Activated CD4-positive, CD25-positive, alpha-beta regulatory T cell treated with anti-CD3 and anti-CD28 coated beads, Interleukin-2, amount 50 U/mL, for 16 hours (primary cell): ENCODE measurements around the gene ASH1L.
"Not testable (repeated sequence)": the region's sequence is repeated elsewhere in the genome, so short reads cannot be mapped to it uniquely, and the experiment has no call there.

ENCODE experiments used
- DNase-seq: peaks from one replicate; pipeline ENCODE4 v3.0.0-alpha.2; 2020; ENCODE audit warnings: low read depth, low spot score

The ASH1L gene

GRCh38 chr1:155451199-155451598 lies 111.4 kb downstream of the ASH1L start:
- DNase-seq: no peak

- not testable (repeated sequence) for DNase-seq
Observed at GRCh38 chr1:155442431-155442830, 120.2 kb downstream of the ASH1L start.

DNA sequence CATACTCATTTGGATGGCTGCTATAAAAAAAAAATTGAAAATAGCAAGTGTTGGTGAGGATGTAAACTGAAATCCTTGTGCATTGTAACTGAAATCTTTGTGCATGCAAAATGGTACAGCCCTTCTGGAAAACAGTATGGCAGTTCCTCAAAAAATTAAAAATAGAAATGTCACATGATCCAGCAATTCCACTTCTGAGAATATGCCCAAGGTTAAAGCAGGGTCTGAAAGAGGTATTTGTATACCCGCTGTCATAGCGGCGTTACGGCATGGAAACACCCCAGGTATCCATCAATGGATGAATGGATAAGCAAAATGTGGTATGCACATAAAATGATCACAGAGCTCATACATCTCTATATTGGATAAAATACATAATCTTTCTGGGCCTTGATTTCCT lies 125.2 kb downstream of the ASH1L start:
- no peak for DNase-seq

DNA sequence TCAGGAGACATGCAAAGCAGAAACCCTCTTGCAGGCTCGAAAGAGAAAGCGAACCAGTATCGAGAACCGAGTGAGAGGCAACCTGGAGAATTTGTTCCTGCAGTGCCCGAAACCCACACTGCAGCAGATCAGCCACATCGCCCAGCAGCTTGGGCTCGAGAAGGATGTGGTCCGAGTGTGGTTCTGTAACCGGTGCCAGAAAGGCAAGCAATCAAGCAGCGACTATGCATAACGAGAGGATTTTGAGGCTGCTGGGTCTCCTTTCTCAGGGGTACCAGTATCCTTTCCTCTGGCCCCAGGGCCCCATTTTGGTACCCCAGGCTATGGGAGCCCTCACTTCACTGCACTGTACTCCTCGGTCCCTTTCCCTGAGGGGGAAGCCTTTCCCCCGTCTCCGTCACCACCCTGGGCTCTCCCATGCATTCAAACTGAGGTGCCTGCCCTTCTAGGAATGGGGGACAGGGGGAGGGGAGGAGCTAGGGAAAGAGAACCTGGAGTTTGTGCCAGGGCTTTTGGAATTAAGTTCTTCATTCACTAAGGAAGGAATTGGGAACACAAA lies 128.7 kb downstream of the ASH1L start:
- not testable (repeated sequence) for DNase-seq

- DNase-seq: not testable (repeated sequence)
Observed at GRCh38 chr1:155433128-155433830, 129.3 kb downstream of the ASH1L start.

GRCh38 chr1:155424091-155424490 lies 138.5 kb downstream of the ASH1L start:
- DNase-seq: no peak

DNA sequence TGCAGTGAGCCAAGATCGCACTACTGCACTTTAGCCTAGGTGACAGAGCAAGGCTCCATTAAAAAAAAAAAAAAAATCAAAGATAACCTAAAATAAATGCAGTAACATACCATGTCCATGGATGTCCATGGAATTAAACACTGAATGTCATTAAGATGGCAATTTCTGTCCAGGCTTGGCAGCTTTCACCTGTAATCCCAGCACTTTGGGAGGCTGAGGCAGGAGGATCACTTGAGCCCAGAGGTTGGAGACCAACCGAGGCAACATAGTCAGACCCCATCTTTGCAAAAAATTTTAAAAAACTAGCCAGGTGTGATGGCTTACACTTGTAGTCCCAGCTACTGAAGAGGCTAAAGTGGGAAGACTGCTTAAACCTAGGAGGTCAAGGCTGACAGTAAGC lies 141.8 kb downstream of the ASH1L start:
- no peak for DNase-seq

DNA sequence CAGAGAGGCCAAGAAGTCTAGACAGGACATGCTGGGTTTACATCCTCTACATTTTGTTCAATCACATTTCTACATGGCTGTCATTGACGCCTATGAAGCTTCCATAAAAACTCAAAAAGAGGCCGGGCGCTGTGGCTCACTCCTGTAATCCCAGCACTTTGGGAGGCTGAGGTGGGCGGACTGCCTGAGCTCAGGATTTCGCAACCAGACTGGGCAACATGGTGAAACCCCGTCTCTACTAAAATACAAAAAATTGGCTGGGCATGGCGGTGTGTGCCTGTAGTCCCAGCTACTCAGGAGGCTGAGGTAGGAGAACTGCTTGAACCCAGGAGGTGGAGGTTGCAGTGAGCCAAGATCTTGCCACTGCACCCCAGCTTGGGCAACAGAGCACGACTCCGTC lies 150.8 kb downstream of the ASH1L start:
- not testable (repeated sequence) for DNase-seq

DNA sequence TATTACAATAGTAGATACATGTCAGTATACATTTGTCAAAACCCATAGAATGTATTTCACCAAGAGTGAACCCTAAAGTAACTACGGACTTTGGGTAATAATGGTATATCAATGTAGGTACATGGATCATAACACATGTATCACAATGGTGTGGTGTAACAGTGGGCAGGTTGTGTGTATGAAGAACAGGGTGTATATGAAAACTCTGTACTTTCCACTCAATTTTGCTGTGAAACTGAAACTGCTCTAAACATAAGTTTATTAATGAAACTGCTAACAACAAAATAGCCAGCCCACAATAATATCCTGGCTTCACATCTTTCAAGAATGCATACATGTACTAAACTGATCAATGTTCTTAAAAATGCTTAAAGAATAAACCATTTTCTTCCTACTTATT lies 151.7 kb downstream of the ASH1L start:
- DNase-seq: no peak

- DNase-seq: no peak
Observed at GRCh38 chr1:155396874-155397476, 165.6 kb downstream of the ASH1L start.

- DNase-seq: no peak
Observed at GRCh38 chr1:155392898-155393411, 169.6 kb downstream of the ASH1L start.

DNA sequence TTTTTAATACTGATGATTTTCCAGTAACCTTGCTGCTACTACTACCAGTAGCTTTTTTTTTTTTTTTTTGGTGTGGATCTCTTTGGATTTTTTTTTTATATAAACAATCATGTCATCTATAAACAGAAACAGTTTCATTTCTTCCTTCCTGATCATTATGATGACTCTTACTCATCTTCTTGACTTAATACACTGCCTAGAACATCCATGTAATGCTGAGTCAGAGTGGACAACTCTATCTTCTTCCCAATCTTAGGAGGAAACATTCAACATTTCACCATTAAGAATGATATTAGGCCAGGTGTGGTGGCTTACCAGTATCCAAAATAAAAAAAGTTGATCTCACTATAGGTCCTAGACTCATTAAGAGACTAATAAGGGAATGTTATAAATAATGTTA lies 172.8 kb downstream of the ASH1L start:
- DNase-seq: no peak

GRCh38 chr1:155385836-155386235 lies 176.8 kb downstream of the ASH1L start:
- not testable (repeated sequence) for DNase-seq

DNA sequence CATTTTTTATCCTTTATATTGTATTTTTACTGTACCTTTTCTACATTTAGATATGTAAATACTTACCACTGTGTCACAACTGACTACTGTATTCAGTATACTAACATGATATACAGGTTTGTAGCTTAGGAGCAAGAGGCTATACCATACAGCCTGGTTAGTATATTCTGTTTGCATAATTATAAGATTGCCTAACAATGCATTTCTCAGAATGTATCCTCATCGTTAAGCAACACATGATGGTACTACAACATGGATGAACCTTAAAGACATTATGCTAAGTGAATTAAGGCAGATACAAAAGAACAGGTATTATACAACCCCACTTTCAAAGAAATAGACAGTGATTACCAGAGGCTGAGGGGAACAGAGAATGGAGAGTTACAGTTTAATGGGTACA lies 179.2 kb downstream of the ASH1L start:
- DNase-seq: no peak

GRCh38 chr1:155379631-155380090 lies 182.9 kb downstream of the ASH1L start:
- DNase-seq: no peak

- DNase-seq: no peak
Observed at GRCh38 chr1:155379180-155379579, 183.4 kb downstream of the ASH1L start.

DNA sequence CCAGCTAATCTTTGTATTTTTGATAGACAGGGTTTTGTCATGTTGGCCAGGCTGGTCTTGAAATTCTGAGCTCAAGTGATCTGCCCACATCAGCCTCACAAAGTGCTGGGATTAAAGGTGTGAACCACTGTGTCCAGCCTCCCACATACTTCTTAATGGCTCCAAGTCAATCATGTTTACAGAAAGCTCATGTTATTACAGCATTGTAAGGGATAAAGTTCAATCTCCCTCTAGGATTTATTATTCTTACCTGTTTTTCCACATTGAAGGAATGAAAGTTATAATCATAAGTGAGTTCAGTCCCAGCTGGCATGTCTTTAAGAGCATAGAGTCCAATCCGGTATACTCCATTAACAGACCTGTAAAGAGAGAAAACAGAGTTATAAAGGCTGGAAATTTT lies 202.6 kb downstream of the ASH1L start:
- DNase-seq: no peak

DNA sequence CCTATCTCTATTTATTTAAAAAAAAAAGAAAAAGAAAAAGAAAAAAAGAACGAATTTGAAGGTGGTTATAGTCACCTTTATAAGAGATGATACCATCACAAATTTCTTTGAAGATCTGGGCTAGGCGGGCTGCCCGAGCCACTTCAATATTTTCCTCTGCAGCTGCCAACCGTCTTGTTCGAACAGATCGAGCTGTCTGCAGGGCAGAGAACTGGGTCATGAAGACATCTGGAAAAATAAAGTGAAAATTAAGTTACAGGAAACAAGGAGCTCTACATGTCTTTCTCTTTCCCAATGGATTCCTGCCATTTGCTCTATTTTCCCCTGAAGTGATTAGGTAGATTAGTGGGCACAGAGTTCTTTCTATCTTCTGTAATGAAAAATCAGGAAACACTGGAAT lies 210.0 kb downstream of the ASH1L start:
- DNase-seq: no peak

DNA sequence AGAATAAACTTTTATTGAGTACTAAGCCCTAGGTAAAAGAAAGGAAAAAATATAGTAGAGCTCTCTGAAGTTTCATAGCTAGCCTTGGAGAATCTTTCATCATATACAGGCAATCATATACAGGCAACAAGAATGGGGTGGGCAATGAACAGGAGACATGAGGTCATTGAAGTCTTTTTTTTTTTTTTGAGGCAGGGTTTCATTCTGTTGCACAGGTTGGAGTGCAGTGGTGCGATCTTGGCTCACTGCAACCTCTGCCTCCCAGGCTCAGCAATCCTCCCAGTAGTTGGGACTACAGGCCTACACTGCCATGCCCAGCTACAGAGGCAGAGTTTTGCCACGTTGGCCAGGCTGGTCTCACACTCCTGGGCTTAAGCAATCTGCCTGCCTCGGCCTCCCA lies 219.8 kb downstream of the ASH1L start:
- DNase-seq: no peak

- DNase-seq: no peak
Observed at GRCh38 chr1:155339515-155340097, 223.0 kb downstream of the ASH1L start.

- no peak for DNase-seq
Observed at GRCh38 chr1:155334962-155335361, 227.6 kb downstream of the ASH1L start.

DNA sequence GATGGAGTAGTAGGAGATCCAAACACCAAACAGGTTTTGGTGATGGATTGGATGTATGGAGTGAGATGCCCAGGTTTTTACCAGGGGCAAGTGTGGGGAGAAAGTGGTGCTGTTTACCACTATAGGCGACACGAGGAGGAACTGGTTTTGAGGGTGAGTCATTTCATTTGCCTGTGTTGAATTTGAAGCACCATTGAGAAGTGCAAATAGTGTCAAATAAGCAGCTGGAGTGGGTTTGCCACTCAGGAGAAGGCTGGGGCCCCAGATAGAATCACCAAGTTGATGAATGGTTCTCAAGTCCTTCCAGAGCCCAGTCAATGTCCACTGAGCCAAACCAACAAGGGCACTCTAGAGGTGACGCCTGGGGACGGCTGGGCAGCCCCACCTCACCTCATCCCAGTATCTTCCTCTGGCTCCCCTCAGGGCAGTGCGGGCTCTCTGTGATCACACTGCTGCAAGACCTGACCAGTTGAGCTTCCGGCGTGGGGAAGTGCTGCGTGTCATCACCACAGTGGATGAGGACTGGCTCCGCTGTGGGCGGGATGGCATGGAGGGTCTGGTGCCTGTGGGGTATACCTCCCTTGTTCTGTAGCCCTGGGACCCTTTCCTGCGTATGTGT lies 232.5 kb downstream of the ASH1L start:
- DNase-seq: no peak
